GM23338 (cell line): ENCODE results near the gene GRIN2D. TPM values are rescaled to one million over a fixed set of nuclear protein-coding genes. Genes with fewer than 3 reads are reported as not detected.

Experiments
- ATAC-seq: fragments of 200-7000 bp; cut with Tn5 transposase; 3 replicates; pipeline ENCODE4 v1.9.1; 2020
- DNase-seq: peaks from one replicate; pipeline ENCODE4 v3.0.0-alpha.2; 2015; ENCODE audit warnings: low spot score
- H2AFZ ChIP-seq: fragments of 200-600 bp; sonication (generic); 2 replicates; pipeline ENCODE4 v1.8.0; 2016; ENCODE audit warnings: antibody characterized with exemption, mild to moderate bottlenecking, moderate library complexity
- H3F3A ChIP-seq: fragments of 200-600 bp; sonication (generic); replicated peaks from 2 replicates; pipeline ENCODE4 v1.8.0; 2017; ENCODE audit warnings: antibody characterized with exemption, mixed run types, low read depth
- H3K27ac ChIP-seq: fragments of 200-600 bp; sonication (generic); 2 replicates; pipeline ENCODE4 v1.6.1; 2016; ENCODE audit warnings: low read depth
- H3K27me3 ChIP-seq: fragments of 200-600 bp; sonication (generic); 2 replicates; pipeline ENCODE4 v1.8.0; 2016; ENCODE audit warnings: mild to moderate bottlenecking, mixed run types, moderate library complexity; ENCODE audit not compliant: insufficient read depth
- H3K36me3 ChIP-seq: fragments of 200-600 bp; sonication (generic); 2 replicates; pipeline ENCODE4 v1.8.0; 2016; ENCODE audit warnings: mild to moderate bottlenecking; ENCODE audit not compliant: insufficient read depth
- H3K4me1 ChIP-seq: fragments of 200-600 bp; sonication (generic); 2 replicates; pipeline ENCODE4 v1.8.0; 2016; ENCODE audit warnings: mild to moderate bottlenecking, moderate library complexity; ENCODE audit not compliant: insufficient read depth
- H3K4me2 ChIP-seq: fragments of 200-600 bp; sonication (generic); 2 replicates; pipeline ENCODE4 v1.7.1; 2017; ENCODE audit warnings: mixed run types
- H3K4me3 ChIP-seq: fragments of 200-600 bp; sonication (generic); 2 replicates; pipeline ENCODE4 v1.6.1; 2016; ENCODE audit warnings: mixed run types
- H3K79me2 ChIP-seq: fragments of 200-600 bp; sonication (generic); replicated peaks from 2 replicates; pipeline ENCODE4 v1.8.0; 2017; ENCODE audit warnings: mild to moderate bottlenecking; ENCODE audit not compliant: insufficient read depth
- H3K9me2 ChIP-seq: fragments of 200-600 bp; sonication (generic); 2 replicates; pipeline ENCODE4 v1.8.0; 2017; ENCODE audit not compliant: insufficient read depth
- H4K20me1 ChIP-seq: fragments of 200-600 bp; sonication (generic); replicated peaks from 2 replicates; pipeline ENCODE4 v1.8.0; 2017; ENCODE audit warnings: mild to moderate bottlenecking; ENCODE audit not compliant: insufficient read depth
- H3K27ac Mint-ChIP-seq: 2 replicates; pipeline ENCODE4 v1.8.0; 2020; ENCODE audit warnings: inconsistent platforms, mild to moderate bottlenecking, moderate library complexity, mixed read lengths
- H3K27me3 Mint-ChIP-seq: 3 replicates; pipeline ENCODE4 v1.8.0; 2022; ENCODE audit warnings: low read depth, mild to moderate bottlenecking, moderate library complexity, mixed read lengths, inconsistent platforms; ENCODE audit not compliant: insufficient read depth, poor library complexity
- H3K36me3 Mint-ChIP-seq: 3 replicates; pipeline ENCODE4 v1.8.0; 2021; ENCODE audit warnings: low read depth, mild to moderate bottlenecking, inconsistent platforms, moderate library complexity, mixed read lengths
- H3K4me1 Mint-ChIP-seq: 3 replicates; pipeline ENCODE4 v1.8.0; 2020; ENCODE audit warnings: mild to moderate bottlenecking, inconsistent platforms, mixed read lengths
- H3K4me3 Mint-ChIP-seq: 3 replicates; pipeline ENCODE4 v1.8.0; 2021; ENCODE audit warnings: moderate library complexity, mild to moderate bottlenecking, inconsistent platforms, mixed read lengths
- H3K9me3 Mint-ChIP-seq: 3 replicates; pipeline ENCODE4 v1.8.0; 2020; ENCODE audit warnings: moderate library complexity, mild to moderate bottlenecking, inconsistent platforms, mixed read lengths
- CREB1 ChIP-seq: fragments of 250-450 bp; sonication (Bioruptor Pico); IDR thresholded peaks from 2 replicates; pipeline ENCODE4 v1.5.0; 2020; ENCODE audit warnings: low read depth, mild to moderate bottlenecking, moderate library complexity
- ETS1 ChIP-seq: IDR thresholded peaks from 2 replicates; pipeline ENCODE4 v1.6.1; 2016; ENCODE audit warnings: antibody characterized with exemption
- EZH2 ChIP-seq: fragments of 200-600 bp; sonication (generic); IDR thresholded peaks from one replicate; pipeline ENCODE4 v1.8.0; 2017; ENCODE audit warnings: antibody characterized with exemption, mild to moderate bottlenecking, low read depth; ENCODE audit not compliant: unreplicated experiment
- JUNB ChIP-seq: IDR thresholded peaks from one replicate; pipeline ENCODE4 v1.6.1; 2016; ENCODE audit warnings: antibody characterized with exemption; ENCODE audit not compliant: unreplicated experiment
- POLR2AphosphoS5 ChIP-seq: IDR thresholded peaks from 2 replicates; pipeline ENCODE4 v1.6.1; 2016; ENCODE audit warnings: antibody characterized with exemption, low read depth
- ZNF114 ChIP-seq: fragments of 250-450 bp; sonication (Bioruptor Pico); IDR thresholded peaks from 2 replicates; pipeline ENCODE4 v1.5.0; 2020; ENCODE audit warnings: mild to moderate bottlenecking, moderate library complexity
- ZNF331 ChIP-seq: fragments of 250-450 bp; sonication (Bioruptor Pico); IDR thresholded peaks from 2 replicates; pipeline ENCODE4 v1.5.0; 2020; ENCODE audit warnings: low read depth, mild to moderate bottlenecking, moderate library complexity
- polyA plus RNA-seq: library from polyadenylated mRNA; unstranded; fragments of >200 nt; fragmentation: Nextera tagmentation; extraction: Ambion mirVana; gene quantifications from 2 replicates; pipeline ENCODE4 v1.2.1, GENCODE V29; 2016
- total RNA-seq: library from RNA; depleted of rRNA; stranded (reverse); fragments of >200 nt; shearing (Covaris generic); gene quantifications from 2 replicates; pipeline ENCODE4 v1.2.3, GENCODE V29; 2014

The GRIN2D gene
- total and polyA plus RNA-seq, 2 experiments from 2014 or later, result 4.4 to 20.0 TPM

GRCh38 chr19:48401287-48401686, 7.8 kb downstream of the GRIN2D start:
- H3K4me1 ChIP-seq, result peaks cover 55% of the 10 kb centered on the region
- Mint-ChIP-seq H3K27me3 (peaks cover 30% of the 10 kb centered on the region), H3K9me3 (peaks cover 5% of the 10 kb centered on the region; the same call in 2 of the 3 replicates), H3K36me3 (peaks cover 10% of the 10 kb centered on the region; the same call in 2 of the 3 replicates), H3K4me3 (peak overlapping the region; percentile 13; the same call in 2 of the 3 replicates), H3K27ac (peak overlapping the region; percentile 99), H3K4me1 (peaks cover 54% of the 10 kb centered on the region)
- no peaks in the 10 kb centered on the region for H4K20me1 ChIP-seq
- peaks cover 26% of the 10 kb centered on the region for H3F3A ChIP-seq
- H3K36me3 ChIP-seq, result no peaks in the 10 kb centered on the region
- TF ChIP-seq ETS1 (peak; percentile 60; the same call in 1 of the 2 replicates), POLR2AphosphoS5 (peak; percentile 37; the same call in 1 of the 2 replicates), ZNF114 (CRISPR knock-in tag) (no peak)
- DNase-seq, result peak; percentile 81
- H2AFZ ChIP-seq, result no peak overlapping the region
- peaks cover 3% of the 10 kb centered on the region for H3K79me2 ChIP-seq
- no peak for ATAC-seq
- H3K4me3 ChIP-seq, result peak overlapping the region; percentile 3; the same call in 1 of the 2 replicates
- peaks cover 20% of the 10 kb centered on the region for H3K27me3 ChIP-seq
- no peaks in the 10 kb centered on the region for H3K9me2 ChIP-seq
- peak overlapping the region; percentile 98 for H3K27ac ChIP-seq
- H3K4me2 ChIP-seq, result peak overlapping the region; percentile 17

- Histone ChIP-seq H3F3A (peaks cover 24% of the 10 kb centered on the region), H3K4me2 (peak overlapping the region; percentile 54), H3K27ac (peak overlapping the region; percentile 89), H3K27me3 (no peaks in the 10 kb centered on the region), H3K4me1 (peaks cover 52% of the 10 kb centered on the region), H4K20me1 (no peaks in the 10 kb centered on the region; the same call in 1 of the 2 replicates), H3K79me2 (peaks cover 14% of the 10 kb centered on the region), H3K4me3 (no peak overlapping the region), H2AFZ (no peak overlapping the region), H3K36me3 (no peaks in the 10 kb centered on the region; the same call in 1 of the 2 replicates), H3K9me2 (no peaks in the 10 kb centered on the region)
- ATAC-seq (peak; percentile 35), DNase-seq (peak; percentile 93)
- peaks cover 7% of the 10 kb centered on the region; the same call in 2 of the 3 replicates for H3K9me3 Mint-ChIP-seq
- TF ChIP-seq CREB1 (CRISPR knock-in tag) (peak; percentile 56), ZNF114 (CRISPR knock-in tag) (no peak), EZH2 (no peak), POLR2AphosphoS5 (peak; percentile 41), ZNF331 (CRISPR knock-in tag) (no peak), JUNB (no peak), ETS1 (peak; percentile 98)
- H3K4me1 Mint-ChIP-seq, result peaks cover 47% of the 10 kb centered on the region
- peaks cover 14% of the 10 kb centered on the region for H3K27me3 Mint-ChIP-seq
- H3K4me3 Mint-ChIP-seq, result no peak overlapping the region
- H3K36me3 Mint-ChIP-seq, result peaks cover 9% of the 10 kb centered on the region
- peak overlapping the region; percentile 86 for H3K27ac Mint-ChIP-seq
Observed at GRCh38 chr19:48403606-48404005, 10.1 kb downstream of the GRIN2D start.
